GM19193 (cell line): ENCODE measurements around the gene CHTF18.

Experiments used
- POLR2A ChIP-seq: IDR thresholded peaks from 4 replicates; pipeline ENCODE4 v1.6.1; 2011; ENCODE audit not compliant: insufficient read depth, insufficient read length; ENCODE audit errors: extremely low read depth

Gene CHTF18

GRCh38 chr16:793414-793813 lies 5.0 kb downstream of the CHTF18 start:
- TF ChIP-seq POLR2A: no peak

DNA sequence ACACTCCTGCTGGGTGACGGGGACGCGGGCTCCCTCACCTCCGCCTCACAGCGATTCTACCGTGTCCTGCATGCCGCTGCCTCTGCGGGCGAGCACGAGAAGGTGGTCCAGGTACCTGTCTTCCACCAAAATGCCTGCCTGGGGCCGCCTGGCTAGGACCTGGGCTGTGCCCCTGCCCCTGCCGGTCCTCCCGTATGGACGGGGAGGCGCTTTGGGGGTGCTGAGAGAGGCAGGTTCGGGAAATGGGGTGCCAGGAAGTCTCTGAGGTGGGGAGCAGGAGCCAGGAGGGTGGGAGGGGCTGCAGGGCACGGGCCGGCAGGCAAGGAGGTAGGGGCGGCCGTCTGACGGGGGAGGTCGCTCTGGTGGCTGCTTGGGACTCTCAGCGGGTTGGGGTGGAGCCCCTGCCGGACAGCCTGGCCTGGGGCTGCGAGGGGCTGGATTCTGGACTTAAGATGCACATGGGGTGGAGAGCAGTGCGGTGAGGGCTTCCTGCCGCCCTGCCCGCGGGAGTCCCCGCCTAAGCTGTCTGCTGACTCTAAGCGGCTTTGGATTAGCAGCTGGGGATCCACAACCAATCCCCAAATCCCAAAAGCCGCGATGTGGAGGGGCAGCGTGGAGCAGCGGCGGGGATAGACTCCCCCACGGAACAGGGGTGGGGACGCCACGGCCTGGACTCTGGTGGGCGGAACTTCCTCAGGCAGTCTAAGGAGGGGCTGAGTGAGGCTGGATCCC lies 5.8 kb downstream of the CHTF18 start:
- no peak for TF ChIP-seq POLR2A

DNA sequence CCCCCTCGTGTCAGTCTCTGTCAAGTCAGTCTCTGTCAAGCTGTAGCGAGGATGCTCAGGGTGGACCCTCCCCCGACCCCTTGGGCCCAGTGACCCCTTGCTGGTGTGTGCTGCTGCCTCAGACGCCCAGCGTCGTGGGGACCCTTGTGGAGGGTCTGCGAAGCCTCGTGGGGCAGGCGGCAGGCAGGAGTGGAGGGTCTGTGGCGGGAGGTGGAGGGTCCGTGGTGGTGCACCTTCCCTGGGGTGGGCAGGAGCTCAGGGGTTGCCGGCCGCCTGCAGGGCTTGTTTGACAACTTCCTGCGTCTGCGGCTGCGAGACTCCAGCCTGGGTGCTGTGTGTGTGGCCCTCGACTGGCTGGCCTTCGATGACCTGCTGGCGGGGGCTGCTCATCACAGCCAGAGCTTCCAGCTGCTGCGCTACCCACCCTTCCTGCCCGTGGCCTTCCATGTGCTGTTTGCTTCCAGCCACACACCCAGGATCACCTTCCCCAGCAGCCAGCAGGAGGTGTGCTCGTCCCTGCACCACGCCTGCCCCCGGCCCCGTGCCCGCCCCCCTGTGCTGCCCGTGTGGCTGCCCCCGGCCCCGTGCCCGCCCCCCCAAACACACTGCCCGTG lies 6.5 kb downstream of the CHTF18 start:
- no peak for TF ChIP-seq POLR2A

DNA sequence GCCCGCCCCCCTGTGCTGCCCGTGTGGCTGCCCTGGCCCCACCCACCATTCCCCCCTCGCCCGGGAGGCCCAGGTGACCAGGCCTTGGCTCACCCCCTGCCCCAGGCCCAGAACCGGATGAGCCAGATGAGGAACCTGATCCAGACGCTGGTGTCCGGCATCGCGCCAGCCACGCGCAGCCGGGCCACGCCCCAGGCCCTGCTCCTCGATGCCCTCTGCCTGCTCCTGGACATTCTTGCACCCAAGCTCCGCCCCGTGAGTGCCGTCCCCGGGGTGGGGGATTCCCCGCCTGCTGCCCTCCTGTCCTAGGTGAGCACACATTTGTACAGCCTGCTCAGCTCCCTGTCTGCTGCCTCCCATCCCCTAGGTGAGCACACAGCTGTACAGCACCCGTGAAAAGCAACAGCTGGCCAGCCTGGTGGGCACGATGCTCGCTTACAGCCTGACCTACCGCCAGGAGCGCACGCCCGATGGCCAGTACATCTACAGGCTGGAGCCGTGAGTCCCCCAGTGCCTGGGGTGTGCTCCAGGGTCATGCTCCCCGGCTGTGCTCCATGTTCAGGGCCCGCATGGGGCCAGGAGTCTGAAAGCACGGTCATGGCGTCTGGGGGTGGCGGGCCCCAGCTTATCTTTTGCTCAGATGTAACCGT lies 7.3 kb downstream of the CHTF18 start:
- no peak for TF ChIP-seq POLR2A

- TF ChIP-seq POLR2A: no peak
These were observed 8.1 kb downstream of the CHTF18 start for GRCh38 chr16:796296-797119.

DNA sequence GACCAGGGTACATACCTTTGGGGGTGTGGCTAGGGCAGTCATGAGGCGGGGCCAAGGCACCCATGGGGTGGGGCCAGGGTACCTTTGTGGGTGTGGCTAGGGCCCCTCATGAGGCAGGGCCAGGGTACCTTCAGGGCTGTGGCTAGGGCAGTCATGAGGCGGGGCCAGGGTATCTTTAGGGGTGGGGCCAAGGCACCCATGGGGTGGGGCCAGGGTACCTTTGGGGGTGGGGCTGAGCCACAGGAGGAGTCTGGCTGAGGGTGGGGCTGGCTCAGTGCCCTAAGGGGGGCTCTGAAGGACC lies 8.7 kb downstream of the CHTF18 start:
- TF ChIP-seq POLR2A: no peak

- TF ChIP-seq POLR2A: no peak
These were observed 9.3 kb downstream of the CHTF18 start for GRCh38 chr16:797686-798085.

DNA sequence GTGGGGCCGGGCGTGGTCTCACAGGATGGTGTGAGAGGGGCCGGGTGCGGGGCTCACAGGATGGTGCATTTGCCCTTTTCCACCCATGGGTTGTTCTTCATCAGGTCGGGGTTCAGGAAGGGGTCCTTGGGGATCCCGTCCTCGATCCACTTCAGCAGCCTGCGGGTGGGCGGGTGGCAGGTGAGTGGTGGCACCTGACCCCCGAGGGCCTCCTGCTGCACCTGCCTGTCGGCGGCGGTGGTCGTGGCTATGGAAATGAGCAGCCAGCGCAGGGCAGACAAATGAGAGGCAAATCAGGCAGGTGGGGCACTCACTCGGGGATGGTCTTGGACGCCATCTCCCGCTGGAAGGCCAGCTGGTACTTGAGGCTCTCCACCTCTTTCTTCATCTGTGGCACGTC lies 10.2 kb downstream of the CHTF18 start:
- no peak for TF ChIP-seq POLR2A

DNA sequence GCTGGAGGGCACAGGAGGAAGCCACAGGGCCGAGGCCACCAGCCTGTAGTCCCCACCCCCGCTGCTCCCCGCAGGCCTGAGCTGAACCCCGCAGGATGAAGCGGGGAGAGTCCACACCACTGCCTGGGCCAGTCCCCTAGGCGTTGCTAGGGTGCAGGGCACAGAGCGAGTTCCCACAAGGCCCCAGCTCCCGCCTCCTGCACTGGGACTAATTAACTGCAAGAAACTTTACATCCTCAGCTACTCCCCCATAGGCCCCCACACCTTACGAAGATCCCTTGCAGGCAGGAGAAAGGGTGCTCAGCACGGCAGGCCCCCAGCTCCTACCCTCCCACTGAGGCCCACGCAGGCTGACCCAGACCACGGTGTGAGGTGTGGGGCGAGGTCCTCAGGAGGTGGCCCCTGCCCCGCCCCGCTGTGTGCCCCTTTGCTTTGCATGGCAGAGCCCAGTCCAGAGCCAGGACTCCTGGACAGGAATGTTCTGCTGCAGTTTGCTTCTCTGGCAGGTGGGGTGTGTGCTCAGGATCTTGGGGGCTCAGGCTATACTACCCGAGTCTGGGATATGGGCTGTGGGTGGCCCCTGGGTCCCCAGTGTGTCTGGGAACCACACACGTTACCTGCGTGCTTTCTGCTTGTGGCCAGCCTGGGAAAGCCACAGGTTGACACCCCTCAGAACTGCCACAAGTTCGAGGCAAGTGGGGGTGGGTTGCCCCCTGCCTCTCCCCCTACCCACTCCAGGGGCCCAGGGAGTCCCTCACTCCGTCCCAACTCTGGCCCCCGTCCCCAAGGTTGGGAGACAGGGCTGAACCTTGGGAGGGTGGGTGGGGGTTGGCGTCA lies 10.9 kb downstream of the CHTF18 start:
- TF ChIP-seq POLR2A: no peak

DNA sequence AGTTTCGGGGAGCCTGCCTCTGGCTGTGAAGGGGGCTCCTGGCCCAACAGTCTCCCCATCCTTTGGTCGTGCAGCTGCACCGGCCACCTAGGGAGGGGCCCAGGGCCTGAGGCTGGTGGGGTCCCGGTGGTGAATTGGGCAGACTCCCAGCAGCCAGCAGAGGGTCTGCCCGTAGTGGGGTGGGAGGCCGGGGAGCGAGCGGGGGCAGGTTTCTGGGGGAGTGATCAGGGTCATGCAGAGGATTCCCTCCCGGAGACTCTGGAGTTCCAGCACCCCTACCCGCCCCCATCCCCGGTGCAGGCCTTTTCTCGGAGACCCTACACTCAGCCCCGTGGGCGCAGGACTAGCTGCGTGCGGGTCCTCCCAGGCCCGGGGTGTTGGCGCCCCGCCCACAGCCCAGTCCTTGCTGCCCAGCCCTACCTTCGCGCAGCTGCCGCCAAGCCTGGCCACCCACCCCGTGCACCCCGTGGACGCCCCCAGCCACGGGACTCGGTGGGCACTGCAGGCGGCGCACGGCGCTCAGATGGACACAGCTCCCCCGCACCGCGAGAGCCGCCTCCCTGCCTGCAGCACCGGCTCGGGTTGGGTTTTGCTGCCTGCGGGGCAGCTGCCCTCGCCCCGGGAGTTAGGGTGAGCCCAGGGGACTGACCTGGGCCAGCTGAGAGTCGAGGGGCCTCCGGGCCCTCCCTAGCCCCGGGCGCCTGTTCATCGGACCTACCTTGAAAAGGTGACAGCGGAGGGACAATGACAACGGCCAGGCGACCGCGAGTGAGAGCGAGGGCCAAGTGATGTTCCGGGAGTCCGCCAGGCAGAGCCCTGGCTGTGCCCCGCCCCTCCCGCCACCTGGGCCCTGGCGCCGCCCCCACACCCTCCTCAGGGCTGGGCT lies 11.8 kb downstream of the CHTF18 start, which contains the start of gene GNG13:
TSS of gene GNG13 (minus strand) at position 787 of the 886 bp plus-strand sequence. CDS start 1,657 bp downstream, outside the sequence.
- TF ChIP-seq POLR2A: no peak

- no peak for TF ChIP-seq POLR2A
These were observed 12.6 kb downstream of the CHTF18 start for GRCh38 chr16:800834-801511.

- TF ChIP-seq POLR2A: no peak
These were observed 13.4 kb downstream of the CHTF18 start for GRCh38 chr16:801584-802363.

DNA sequence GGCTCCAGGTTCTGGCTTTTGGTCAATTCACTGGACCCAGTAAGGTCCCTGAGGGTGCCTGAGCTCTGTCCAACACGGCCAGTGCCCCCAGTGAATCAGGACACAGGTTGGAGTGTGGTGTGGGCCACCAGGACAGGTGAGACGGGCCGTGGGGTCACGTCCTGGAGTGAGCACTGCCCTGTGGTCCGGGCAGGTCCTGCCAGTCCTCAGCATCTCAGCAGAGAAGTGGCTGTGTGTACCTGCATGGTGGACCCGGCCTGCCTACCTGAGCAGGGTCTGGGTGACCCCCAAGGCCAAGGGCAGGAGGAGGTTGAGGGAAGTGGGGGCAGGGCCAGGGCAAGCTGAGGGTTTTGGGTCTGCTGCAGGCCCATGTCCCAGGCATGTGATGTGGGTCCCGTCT lies 14.0 kb downstream of the CHTF18 start:
- no peak for TF ChIP-seq POLR2A
